Suppressor macrophage treated with lipopolysaccharide for 4 hours (primary cell): ENCODE data around the gene MAST4.
"Not testable (repeated sequence)": the region's sequence is repeated elsewhere in the genome, so short reads cannot be mapped to it uniquely, and the experiment has no call there.

Source experiments
- DNase-seq: peaks from one replicate; pipeline ENCODE4 v3.0.0-alpha.2; 2020

Gene MAST4

GRCh38 chr5:66752668-66753067 is 156.5 kb downstream of the MAST4 start:
- not testable (repeated sequence) for DNase-seq

- peak; percentile 77 for DNase-seq
Observed at GRCh38 chr5:66757219-66757833, 161.1 kb downstream of the MAST4 start.

DNA sequence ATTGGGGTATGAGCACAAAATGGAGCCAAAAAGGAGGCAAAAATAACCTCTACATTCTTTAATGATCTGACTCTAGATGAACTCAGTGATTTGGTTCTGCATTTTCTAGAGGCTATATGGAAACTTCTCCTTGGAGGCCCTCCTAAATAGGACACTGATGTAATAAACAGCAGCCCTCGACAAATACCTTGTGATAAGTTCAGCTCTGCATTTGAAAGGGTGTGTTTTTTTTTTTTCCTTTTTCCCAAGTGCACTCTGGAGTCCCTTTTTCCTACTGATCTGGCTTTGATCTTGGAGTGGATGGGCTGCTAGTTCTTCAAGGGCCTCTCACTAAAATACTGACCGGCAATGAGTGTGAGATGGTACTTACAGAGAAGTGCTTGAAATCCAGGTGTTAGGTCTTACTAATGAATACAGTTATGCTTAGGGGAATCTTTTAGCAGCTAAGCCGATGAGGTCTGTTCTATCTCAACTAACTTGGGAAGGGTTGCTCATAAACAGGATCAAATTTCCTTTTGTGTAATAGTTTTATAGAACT is 161.7 kb downstream of the MAST4 start:
- DNase-seq: no peak

DNA sequence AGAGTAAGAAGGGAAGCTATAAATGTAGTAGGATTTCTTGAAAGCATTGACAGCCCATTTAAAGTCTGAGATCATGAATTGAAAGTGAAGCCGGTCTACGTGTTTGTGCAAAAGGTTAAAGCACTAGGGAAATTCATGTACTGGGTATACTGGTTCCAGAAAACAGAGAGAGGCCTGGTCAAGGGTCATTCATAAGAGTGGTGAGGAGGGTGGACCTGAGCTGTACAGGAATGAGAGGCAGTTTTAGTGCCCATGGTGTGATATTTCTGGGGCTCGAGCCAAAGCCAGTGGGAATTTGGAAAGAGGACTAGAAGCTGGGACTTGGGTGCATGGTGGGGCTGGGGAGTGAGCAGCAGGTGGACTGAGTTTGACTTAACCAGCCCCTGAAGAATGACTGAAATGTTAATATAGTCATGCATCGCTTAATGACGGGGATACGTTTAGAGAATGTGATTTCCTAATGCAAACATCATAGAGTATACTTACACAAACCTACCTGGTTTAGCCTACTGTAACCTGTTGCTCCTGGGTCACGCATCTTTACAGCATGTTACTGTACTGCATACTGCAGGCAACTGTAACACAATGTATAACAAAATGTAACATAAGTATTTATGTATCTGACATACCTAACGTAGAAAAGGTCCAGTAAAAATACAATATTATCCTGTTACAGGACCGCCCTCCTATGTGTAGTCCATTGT is 173.0 kb downstream of the MAST4 start:
- no peak for DNase-seq

GRCh38 chr5:66769839-66770617 is 173.8 kb downstream of the MAST4 start:
- no peak for DNase-seq

DNA sequence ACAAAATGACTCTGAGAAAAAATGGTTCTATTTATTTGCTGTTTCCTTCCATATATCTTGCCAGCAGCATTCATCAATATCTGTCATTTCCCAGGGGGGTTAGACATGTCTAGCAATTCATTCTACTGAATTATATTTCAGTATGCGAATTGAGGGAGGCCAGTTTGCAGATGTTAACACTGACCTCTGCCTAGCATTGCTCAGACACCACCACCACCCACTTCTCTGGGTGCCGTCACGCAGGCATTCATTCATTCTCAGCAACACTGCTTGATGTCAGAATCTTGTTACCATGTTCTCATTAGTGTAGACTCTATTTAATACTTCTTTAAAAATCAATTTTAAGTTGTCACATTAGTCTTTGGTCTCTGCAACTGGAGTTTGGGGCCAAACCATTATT is 181.7 kb downstream of the MAST4 start:
- no peak for DNase-seq

DNA sequence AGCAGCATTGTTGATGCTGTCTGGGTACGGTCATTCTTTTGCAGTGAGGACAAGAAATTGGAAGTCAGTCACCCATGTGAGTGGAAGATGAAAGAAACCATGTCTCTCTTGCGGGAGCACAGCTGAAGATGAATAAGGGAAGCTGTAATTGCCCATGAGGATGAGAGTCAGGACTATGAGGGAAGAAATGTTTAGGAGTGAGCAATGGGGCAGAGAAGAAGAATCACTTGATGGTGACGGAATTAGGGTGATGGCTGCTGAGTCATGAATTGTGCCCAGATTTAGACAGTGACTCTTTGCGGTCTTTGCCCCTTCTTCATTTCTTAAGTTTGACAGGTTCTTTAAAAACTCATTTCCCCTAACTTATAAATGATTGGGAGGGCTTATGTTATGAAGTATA is 183.3 kb downstream of the MAST4 start:
- DNase-seq: peak; percentile 28

- no peak for DNase-seq
Observed at GRCh38 chr5:66788556-66788955, 192.4 kb downstream of the MAST4 start.

DNA sequence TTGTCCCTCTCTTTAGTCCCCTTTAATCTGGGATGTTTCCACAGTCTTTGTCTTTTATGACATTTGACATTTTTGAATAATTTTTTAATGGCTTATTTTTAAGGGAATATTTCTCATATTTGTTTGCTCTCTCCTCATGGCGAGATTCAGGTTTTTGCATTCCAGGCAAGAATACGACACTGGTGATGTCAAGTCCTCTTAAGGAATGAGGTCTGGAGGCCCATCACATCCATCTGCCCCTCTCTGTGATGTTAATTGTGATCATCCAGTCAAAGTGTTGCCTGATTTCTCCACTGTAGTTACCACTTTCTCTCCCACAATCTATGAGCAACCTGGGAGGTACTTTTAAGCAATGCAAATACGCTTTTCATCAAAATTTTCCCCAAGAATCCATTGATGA is 193.2 kb downstream of the MAST4 start:
- no peak for DNase-seq

GRCh38 chr5:66793049-66793448 is 196.9 kb downstream of the MAST4 start:
- DNase-seq: no peak

GRCh38 chr5:66795682-66796081 is 199.5 kb downstream of the MAST4 start:
- DNase-seq: no peak

DNA sequence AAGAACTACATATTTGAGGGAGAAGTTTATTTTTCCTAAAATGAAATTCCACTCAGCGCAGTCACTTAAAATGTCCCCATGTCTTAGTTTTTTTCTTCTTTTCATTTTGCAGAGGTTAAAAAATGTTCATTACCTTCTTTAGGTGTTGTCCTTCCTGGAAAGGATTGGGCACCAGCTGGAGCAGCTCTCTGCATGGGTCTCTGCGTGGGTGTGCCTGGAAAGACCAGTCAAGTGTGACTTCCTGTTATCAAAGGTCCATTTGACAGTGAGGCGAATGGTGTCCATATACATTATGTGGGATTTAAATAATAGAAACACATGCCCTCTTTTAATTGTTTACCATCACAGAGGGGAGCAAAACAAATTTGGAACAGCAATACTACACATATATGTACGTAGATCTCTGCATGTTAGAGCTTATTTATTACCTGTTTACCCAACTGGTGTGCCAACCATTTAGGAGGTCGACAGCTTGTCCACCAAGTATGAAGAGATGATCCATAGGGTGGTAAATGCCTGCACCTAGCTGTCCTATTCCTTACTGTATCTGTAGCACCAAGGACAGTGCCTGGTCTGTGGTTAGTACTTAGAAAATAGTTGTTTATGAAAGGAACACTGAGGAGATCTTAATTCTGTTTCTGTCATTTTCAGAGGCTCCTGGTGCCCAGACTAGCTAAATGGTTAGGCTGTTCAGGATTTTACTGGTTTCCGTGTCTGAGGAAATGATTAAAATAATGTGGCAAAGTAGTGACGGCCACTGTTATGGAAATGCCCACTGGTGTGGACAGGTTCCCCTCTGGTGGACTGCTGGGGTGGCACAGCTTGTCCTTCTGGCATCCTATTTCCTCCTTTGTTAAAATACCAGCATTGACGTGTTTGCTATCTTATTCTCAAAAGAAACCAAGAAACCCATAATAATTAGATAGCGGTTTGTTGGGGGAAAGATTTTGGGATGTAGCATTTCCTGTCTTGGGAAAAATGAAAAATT is 200.4 kb downstream of the MAST4 start:
- peak; percentile 6 for DNase-seq

GRCh38 chr5:66802941-66803340 is 206.7 kb downstream of the MAST4 start:
- DNase-seq: no peak

GRCh38 chr5:66805514-66806430 is 209.6 kb downstream of the MAST4 start:
- no peak for DNase-seq

DNA sequence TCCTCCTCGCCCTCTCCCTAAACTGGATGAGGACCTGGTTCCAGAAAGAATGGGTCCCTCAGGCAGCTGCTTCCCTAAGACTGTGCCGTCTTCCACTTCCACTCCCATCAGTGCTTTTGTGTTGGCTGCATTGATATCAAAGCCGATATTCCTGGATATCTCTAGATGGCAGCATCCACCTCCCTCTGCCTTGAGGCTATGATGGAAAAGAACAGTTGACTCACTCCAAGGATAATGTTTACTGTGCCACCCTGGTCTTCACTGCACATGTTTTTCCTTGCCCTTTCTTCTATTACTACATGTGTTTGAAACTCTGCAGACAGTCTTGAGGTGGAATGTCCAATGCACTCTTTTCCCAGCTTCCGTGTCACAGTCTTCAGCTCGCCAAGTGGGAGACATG is 211.6 kb downstream of the MAST4 start:
- DNase-seq: no peak

- no peak for DNase-seq
Observed at GRCh38 chr5:66808663-66809062, 212.5 kb downstream of the MAST4 start.

DNA sequence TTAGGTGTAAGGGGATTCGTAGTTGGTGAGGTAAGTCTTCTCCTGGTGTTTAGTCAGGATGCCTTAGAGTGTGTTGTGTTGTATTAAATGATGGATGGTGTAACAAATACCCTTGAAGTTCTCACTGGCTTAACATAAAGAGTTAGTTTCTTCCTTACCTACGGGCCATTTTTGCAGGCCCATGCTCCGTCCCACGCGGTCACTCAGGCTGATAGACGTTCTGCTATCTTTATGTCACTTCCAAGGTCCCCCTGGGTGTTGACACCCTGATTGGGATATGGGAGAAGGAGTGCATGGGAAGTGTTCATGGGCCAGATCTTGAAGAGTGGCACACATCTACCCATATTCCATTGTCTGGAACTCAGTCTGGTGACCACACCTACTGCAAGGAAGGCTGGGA is 214.0 kb downstream of the MAST4 start:
- no peak for DNase-seq

- peak; percentile 84 for DNase-seq
Observed at GRCh38 chr5:66810848-66811261, 214.7 kb downstream of the MAST4 start.

- no peak for DNase-seq
Observed at GRCh38 chr5:66812291-66812690, 216.1 kb downstream of the MAST4 start.

DNA sequence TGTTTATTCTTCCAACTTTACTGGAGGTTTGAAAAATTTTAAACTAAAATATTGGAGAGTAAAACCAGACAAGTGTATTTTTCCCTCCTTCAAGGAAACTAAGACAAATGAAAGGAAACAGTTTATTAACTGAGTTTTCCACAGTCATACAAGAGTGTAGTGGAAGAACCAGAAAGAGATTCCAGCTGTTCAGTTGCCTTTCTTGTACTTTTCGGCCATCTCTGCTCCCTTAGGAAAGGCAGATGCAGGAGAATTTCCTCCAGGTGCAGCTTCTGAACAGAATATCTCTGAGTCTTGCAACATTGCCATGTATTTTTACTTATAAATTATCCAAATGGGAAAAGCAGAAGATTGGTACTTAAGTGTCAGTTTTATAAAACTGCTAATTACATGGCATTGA is 217.1 kb downstream of the MAST4 start:
- DNase-seq: no peak
